Medulla oblongata (tissue), 1 donor: ENCODE results near the gene ALKBH5.

ENCODE experiments used
- DNase-seq: peaks from one replicate; pipeline ENCODE4 v3.0.0-alpha.2; 2015; ENCODE audit errors: extremely low spot score

ALKBH5 gene

GRCh38 chr17:18158022-18158600 is 25.5 kb upstream of the ALKBH5 start:
- DNase-seq = peak; percentile 78

GRCh38 chr17:18159551-18160120 is 24.0 kb upstream of the ALKBH5 start:
- no peak for DNase-seq

- DNase-seq = no peak
Observed at GRCh38 chr17:18160128-18160856, 23.3 kb upstream of the ALKBH5 start.

- DNase-seq = no peak
Observed at GRCh38 chr17:18161207-18162145, 22.2 kb upstream of the ALKBH5 start.

GRCh38 chr17:18163547-18163946 is 20.1 kb upstream of the ALKBH5 start:
- DNase-seq = no peak

- DNase-seq = no peak
Observed at GRCh38 chr17:18166894-18167293, 16.7 kb upstream of the ALKBH5 start.

GRCh38 chr17:18167421-18167820 is 16.2 kb upstream of the ALKBH5 start:
- DNase-seq = no peak

- DNase-seq = no peak
Observed at GRCh38 chr17:18172531-18173278, 10.9 kb upstream of the ALKBH5 start.

GRCh38 chr17:18173740-18174139 is 9.9 kb upstream of the ALKBH5 start:
- no peak for DNase-seq

GRCh38 chr17:18176176-18176575 is 7.5 kb upstream of the ALKBH5 start:
- peak; percentile 76 for DNase-seq

- DNase-seq = no peak
Observed at GRCh38 chr17:18177133-18177532, 6.5 kb upstream of the ALKBH5 start.

GRCh38 chr17:18177722-18178121 is 5.9 kb upstream of the ALKBH5 start:
- DNase-seq = no peak

GRCh38 chr17:18179196-18179595 is 4.4 kb upstream of the ALKBH5 start:
- no peak for DNase-seq

- no peak for DNase-seq
Observed at GRCh38 chr17:18179804-18180203, 3.8 kb upstream of the ALKBH5 start.

- DNase-seq = no peak
Observed at GRCh38 chr17:18181358-18181757, 2.3 kb upstream of the ALKBH5 start.

- no peak for DNase-seq
Observed at GRCh38 chr17:18182110-18182977, 1.3 kb upstream of the ALKBH5 start.

GRCh38 chr17:18182978-18183333 is 672 bp upstream of the ALKBH5 start:
- DNase-seq = no peak

GRCh38 chr17:18184143-18185031 is 759 bp downstream of the ALKBH5 start:
- DNase-seq = peak; percentile 58

- peak; percentile 39 for DNase-seq
Observed at GRCh38 chr17:18185391-18185790, 1.8 kb downstream of the ALKBH5 start.
